HepG2 (cell line): Measurements from ENCODE around the gene HMCN1. TPM values are rescaled to one million over a fixed set of nuclear protein-coding genes. Genes with fewer than 3 reads are reported as not detected.

Experiments used
- ATAC-seq: fragments of 200-7000 bp; cut with Tn5 transposase; 3 replicates; pipeline ENCODE4 v1.9.1; 2020; ENCODE audit warnings: mild to moderate bottlenecking, moderate library complexity
- BruUV-seq: library from RNA; stranded (reverse); fragments of 400-500 nt; replicated peaks from 2 replicates; lab custom pipeline; 2021; lab: Mats Ljungman, UMichigan
- CTCF ChIA-PET: fragments of 300-600 bp; formaldehyde crosslinking; extraction: SDS; loops from one replicate; lab custom pipeline; 2021; ENCODE audit warnings: low total read pairs, inconsistent platforms, low intra/inter-chr PET ratio; lab: Yijun Ruan, JAX
- POLR2A ChIA-PET: fragments of 350-600 bp; sonication (Branson Sonifier 250); formaldehyde crosslinking; loops from one replicate; lab custom pipeline; 2020; ENCODE audit warnings: antibody characterized with exemption, inconsistent platforms; lab: Yijun Ruan, JAX
- DNase-seq: peaks from one replicate; pipeline ENCODE4 v3.0.0-alpha.2; 2015; ENCODE audit warnings: low spot score
- FAIRE-seq: peaks from 3 replicates; lab custom pipeline; 2011; peaks lifted over from hg19 to GRCh38; lab: Jason Lieb, UNC
- H2AFZ ChIP-seq: one replicate; pipeline ENCODE4 v1.6.1; 2011; ENCODE audit warnings: low read length, inconsistent platforms
- H3K27ac ChIP-seq: fragments of 300-600 bp; 3 replicates; pipeline ENCODE4 v1.8.0; 2011; ENCODE audit warnings: mixed run types, mild to moderate bottlenecking, mixed read lengths, low read length, inconsistent platforms; ENCODE audit not compliant: insufficient read depth; ENCODE audit errors: extremely low read length
- H3K27me3 ChIP-seq, 2 experiments: fragments of 200-600 bp in 1 of 2; 2 replicates in 1 of 2; 3 replicates in 1 of 2; pipeline versions ENCODE4 v1.6.0 to v1.8.0; 2011; ENCODE audit warnings: low read length in 2 of 2, mild to moderate bottlenecking in 2 of 2, moderate library complexity in 2 of 2, inconsistent platforms in 1 of 2; ENCODE audit not compliant: insufficient read depth in 2 of 2, control insufficient read depth in 1 of 2
- H3K36me3 ChIP-seq, 2 experiments: fragments of 200-600 bp in 1 of 2; replicated peaks in 1 of 2; 2 replicates in 1 of 2; 3 replicates in 1 of 2; pipeline versions ENCODE4 v1.5.1 to v1.8.0; 2011; ENCODE audit warnings: low read length in 2 of 2, inconsistent platforms in 1 of 2; ENCODE audit not compliant: insufficient read depth in 2 of 2, control insufficient read depth in 1 of 2
- H3K4me1 ChIP-seq: 2 replicates; pipeline ENCODE4 v1.5.1; 2012; ENCODE audit warnings: low read length, inconsistent platforms; ENCODE audit not compliant: insufficient read depth
- H3K4me2 ChIP-seq: 2 replicates; pipeline ENCODE4 v1.6.0; 2011; ENCODE audit warnings: low read depth, low read length, inconsistent platforms
- H3K4me3 ChIP-seq, 3 experiments: fragments of 200-600 bp in 1 of 3; sonication (generic), shearing (Covaris generic) in 1 of 3; replicated peaks in 1 of 3; 2 replicates each; pipeline ENCODE4 v1.5.1; 2011 to 2016; ENCODE audit warnings: low read length in 3 of 3, inconsistent platforms in 2 of 3, low read depth in 2 of 3, mild to moderate bottlenecking in 2 of 3, control low read depth in 1 of 3, mixed read lengths in 1 of 3; ENCODE audit not compliant: insufficient read depth in 1 of 3
- H3K79me2 ChIP-seq: one replicate; pipeline ENCODE4 v1.6.1; 2011; ENCODE audit warnings: low read length, inconsistent platforms; ENCODE audit not compliant: insufficient read depth
- H3K9ac ChIP-seq: 2 replicates; pipeline ENCODE4 v1.6.0; 2011; ENCODE audit warnings: mild to moderate bottlenecking, low read depth, low read length, inconsistent platforms; ENCODE audit not compliant: insufficient read depth
- H3K9me3 ChIP-seq: 2 replicates; pipeline ENCODE4 v1.5.1; 2012; ENCODE audit warnings: mild to moderate bottlenecking, low read length
- H4K20me1 ChIP-seq: 2 replicates; pipeline ENCODE4 v1.6.0; 2011; ENCODE audit warnings: inconsistent platforms, mild to moderate bottlenecking, low read length, moderate library complexity; ENCODE audit not compliant: insufficient read depth
- HOXD1 ChIP-seq: sonication (generic); formaldehyde crosslinking; IDR thresholded peaks from 2 replicates; pipeline ENCODE4 v1.5.0; 2020; ENCODE audit warnings: missing genetic modification reagents
- IRF2 ChIP-seq: IDR thresholded peaks from 2 replicates; pipeline ENCODE4 v1.6.1; 2018; ENCODE audit warnings: missing genetic modification reagents, missing compliant biosample characterization
- NR2F6 ChIP-seq, 2 experiments: IDR thresholded peaks; 2 replicates each; pipeline ENCODE4 v1.6.1; 2016; ENCODE audit warnings: antibody characterized with exemption in 1 of 2, mild to moderate bottlenecking in 1 of 2
- SNAI1 ChIP-seq: sonication (generic); formaldehyde crosslinking; IDR thresholded peaks from 2 replicates; pipeline ENCODE4 v1.5.0; 2020; ENCODE audit warnings: mild to moderate bottlenecking, missing genetic modification reagents, borderline replicate concordance
- SOX13 ChIP-seq, 3 experiments: fragments of 450-650 bp in 1 of 3; sonication (generic) in 1 of 3; formaldehyde crosslinking in 1 of 3; IDR thresholded peaks in 2 of 3; conservative IDR thresholded peaks in 1 of 3; 2 replicates each; pipeline versions ENCODE4 v1.5.0 to v1.6.1; 2016 to 2020; ENCODE audit warnings: antibody characterized with exemption in 1 of 3, mild to moderate bottlenecking in 1 of 3, missing compliant biosample characterization in 1 of 3, missing genetic modification reagents in 1 of 3, moderate library complexity in 1 of 3
- THYN1 ChIP-seq: sonication (generic); formaldehyde crosslinking; IDR thresholded peaks from 2 replicates; pipeline ENCODE4 v1.8.1; 2023; ENCODE audit warnings: low read depth, mild to moderate bottlenecking, moderate library complexity, missing genetic modification reagents, borderline replicate concordance
- ZBTB7B ChIP-seq: sonication (generic); formaldehyde crosslinking; IDR thresholded peaks from 2 replicates; pipeline ENCODE4 v1.4.0; 2020; ENCODE audit warnings: missing genetic modification reagents
- ZKSCAN1 ChIP-seq: fragments of 150-350 bp; IDR thresholded peaks from 2 replicates; pipeline ENCODE4 v1.6.1; 2014; ENCODE audit warnings: low read length
- ZNF225 ChIP-seq: sonication (generic); formaldehyde crosslinking; IDR thresholded peaks from 2 replicates; pipeline ENCODE4 v1.4.0; 2020; ENCODE audit warnings: mild to moderate bottlenecking, missing genetic modification reagents
- ZNF343 ChIP-seq: sonication (generic); formaldehyde crosslinking; IDR thresholded peaks from 2 replicates; pipeline ENCODE4 v1.4.0; 2020; ENCODE audit warnings: mild to moderate bottlenecking, missing genetic modification reagents
- ZNF543 ChIP-seq: sonication (generic); formaldehyde crosslinking; IDR thresholded peaks from 2 replicates; pipeline ENCODE4 v1.4.0; 2020; ENCODE audit warnings: mild to moderate bottlenecking, missing genetic modification reagents
- ZNF703 ChIP-seq: sonication (generic); formaldehyde crosslinking; IDR thresholded peaks from 2 replicates; pipeline ENCODE4 v1.5.1; 2020; ENCODE audit warnings: missing genetic modification reagents, mild to moderate bottlenecking, moderate library complexity, borderline replicate concordance
- ZNF768 ChIP-seq: sonication (generic); formaldehyde crosslinking; IDR thresholded peaks from 2 replicates; pipeline ENCODE4 v1.4.0; 2020; ENCODE audit warnings: missing genetic modification reagents
- WGBS: methylation state at CpG from one replicate; pipeline ENCODE4 v1.1.6; 2017; ENCODE audit warnings: low lambda C conversion rate; 5-methylcytosine and 5-hydroxymethylcytosine counted together
- in situ Hi-C: cut with HindIII; loops from 2 replicates; pipeline ENCODE4 v1.10.0; 2017; ENCODE audit warnings: low pct_unique_long_range_greater_than_20kb; ENCODE audit not compliant: extremely low pct_ligation_motif_present
- intact Hi-C: fragments of 100-400 bp; cut with micrococcal nuclease; formaldehyde crosslinking; loops from one replicate; pipeline ENCODE4 v1.10.0; 2022; ENCODE audit not compliant: unreplicated experiment
- polyA plus RNA-seq, 8 experiments: library from polyadenylated mRNA; depleted of rRNA in 3 of 8; stranded (reverse) in 7 of 8; unstranded in 1 of 8; fragments of >200 nt; fragmentation: Illumina TruSeq in 4 of 8; extraction: Trizol in 4 of 8; gene quantifications; 2 replicates each; pipeline versions ENCODE4 v1.2.1 to v1.2.3, GENCODE V29; 2011 to 2016; ENCODE audit warnings: low read depth in 4 of 8, missing spikeins in 1 of 8, mixed read lengths in 1 of 8; ENCODE audit not compliant: insufficient read depth in 1 of 8
- total RNA-seq, 5 experiments: library from RNA; depleted of rRNA; stranded (reverse); fragments of >200 nt; fragmentation: Illumina TruSeq; extraction: Trizol; gene quantifications; 2 replicates each; pipeline ENCODE4 v1.2.3, GENCODE V29; 2016; ENCODE audit warnings: low read depth in 1 of 5
- TF ChIP-seq, protein P1 (sequence below): IDR thresholded peaks from 2 replicates; pipeline ENCODE4 v1.6.1; 2016; ENCODE audit warnings: low read depth, control low read depth
- TF ChIP-seq, protein P2 (sequence below): sonication (generic); formaldehyde crosslinking; IDR thresholded peaks from 2 replicates; pipeline ENCODE4 v1.4.0; 2020; ENCODE audit warnings: missing genetic modification reagents
- TF ChIP-seq, protein P3 (sequence below): sonication (generic); formaldehyde crosslinking; IDR thresholded peaks from 2 replicates; pipeline ENCODE4 v1.5.1; 2020; ENCODE audit warnings: missing genetic modification reagents, mild to moderate bottlenecking, borderline replicate concordance

HMCN1 gene
- total and polyA plus RNA-seq, 2 of the 13 experiments (the other 11 are each of a cell fraction or from before 2014, with no cell fraction given) = 0.03 TPM; not detected in 1

GRCh38 chr1:185886046-185886445 lies 151.9 kb downstream of the HMCN1 start:
- H3K4me3 ChIP-seq = no peak overlapping the region
- H3K4me2 ChIP-seq = no peak overlapping the region
- CTCF ChIA-PET = no interaction called here
- H3K9me3 ChIP-seq = no peaks in the 10 kb centered on the region
- intact Hi-C loops (no loop called here), in situ Hi-C loops (no loop called here)
- DNase-seq (no peak), FAIRE-seq (no peak), ATAC-seq (no peak)
- no peaks in the 10 kb centered on the region for H3K4me1 ChIP-seq
- no peak for TF ChIP-seq THYN1
- TF ChIP-seq, protein P1, sequence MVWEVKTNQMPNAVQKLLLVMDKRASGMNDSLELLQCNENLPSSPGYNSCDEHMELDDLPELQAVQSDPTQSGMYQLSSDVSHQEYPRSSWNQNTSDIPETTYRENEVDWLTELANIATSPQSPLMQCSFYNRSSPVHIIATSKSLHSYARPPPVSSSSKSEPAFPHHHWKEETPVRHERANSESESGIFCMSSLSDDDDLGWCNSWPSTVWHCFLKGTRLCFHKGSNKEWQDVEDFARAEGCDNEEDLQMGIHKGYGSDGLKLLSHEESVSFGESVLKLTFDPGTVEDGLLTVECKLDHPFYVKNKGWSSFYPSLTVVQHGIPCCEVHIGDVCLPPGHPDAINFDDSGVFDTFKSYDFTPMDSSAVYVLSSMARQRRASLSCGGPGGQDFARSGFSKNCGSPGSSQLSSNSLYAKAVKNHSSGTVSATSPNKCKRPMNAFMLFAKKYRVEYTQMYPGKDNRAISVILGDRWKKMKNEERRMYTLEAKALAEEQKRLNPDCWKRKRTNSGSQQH (CRISPR knock-in tag) = no peak
- no peak for TF ChIP-seq SOX13 (IDR thresholded peaks at IDR 0.05)
- TF ChIP-seq SOX13 (CRISPR knock-in tag; conservative IDR thresholded peaks at IDR 0.05 in 1 of 2, IDR thresholded peaks at IDR 0.05 in 1 of 2) = no peak
- H3K9ac ChIP-seq = no peak overlapping the region
- no peaks in the 10 kb centered on the region for H4K20me1 ChIP-seq
- H3K79me2 ChIP-seq = no peaks in the 10 kb centered on the region
- H3K27ac ChIP-seq = no peak overlapping the region
- BruUV-seq = no TSS peak
- no peaks in the 10 kb centered on the region for H3K27me3 ChIP-seq
- no peak overlapping the region for H2AFZ ChIP-seq
- H3K36me3 ChIP-seq = no peaks in the 10 kb centered on the region
- POLR2A ChIA-PET = no interaction called here
- WGBS = 2% methylated on average over 1 of the region's 1 CpG

GRCh38 chr1:185886671-185887070 lies 152.5 kb downstream of the HMCN1 start:
- Histone ChIP-seq H3K36me3 (no peaks in the 10 kb centered on the region), H3K4me1 (no peaks in the 10 kb centered on the region), H2AFZ (no peak overlapping the region), H3K27ac (no peak overlapping the region), H3K79me2 (no peaks in the 10 kb centered on the region), H4K20me1 (no peaks in the 10 kb centered on the region), H3K4me2 (no peak overlapping the region), H3K9ac (no peak overlapping the region), H3K4me3 (no peak overlapping the region), H3K9me3 (no peaks in the 10 kb centered on the region), H3K27me3 (no peaks in the 10 kb centered on the region)
- CTCF ChIA-PET = no interaction called here
- FAIRE-seq (no peak), DNase-seq (no peak), ATAC-seq (no peak)
- intact Hi-C loops = no loop called here
- BruUV-seq = no TSS peak
- in situ Hi-C loops = no loop called here
- WGBS = 1% methylated on average over 4 of the region's 4 CpGs
- POLR2A ChIA-PET = no interaction called here
- no peak for TF ChIP-seq HOXD1 (CRISPR knock-in tag)
- no peak for TF ChIP-seq ZNF343 (CRISPR knock-in tag)
- no peak for TF ChIP-seq ZNF543 (CRISPR knock-in tag)
- TF ChIP-seq, protein P2, sequence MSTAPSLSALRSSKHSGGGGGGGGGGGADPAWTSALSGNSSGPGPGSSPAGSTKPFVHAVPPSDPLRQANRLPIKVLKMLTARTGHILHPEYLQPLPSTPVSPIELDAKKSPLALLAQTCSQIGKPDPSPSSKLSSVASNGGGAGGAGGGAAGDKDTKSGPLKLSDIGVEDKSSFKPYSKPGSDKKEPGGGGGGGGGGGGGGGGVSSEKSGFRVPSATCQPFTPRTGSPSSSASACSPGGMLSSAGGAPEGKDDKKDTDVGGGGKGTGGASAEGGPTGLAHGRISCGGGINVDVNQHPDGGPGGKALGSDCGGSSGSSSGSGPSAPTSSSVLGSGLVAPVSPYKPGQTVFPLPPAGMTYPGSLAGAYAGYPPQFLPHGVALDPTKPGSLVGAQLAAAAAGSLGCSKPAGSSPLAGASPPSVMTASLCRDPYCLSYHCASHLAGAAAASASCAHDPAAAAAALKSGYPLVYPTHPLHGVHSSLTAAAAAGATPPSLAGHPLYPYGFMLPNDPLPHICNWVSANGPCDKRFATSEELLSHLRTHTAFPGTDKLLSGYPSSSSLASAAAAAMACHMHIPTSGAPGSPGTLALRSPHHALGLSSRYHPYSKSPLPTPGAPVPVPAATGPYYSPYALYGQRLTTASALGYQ (CRISPR knock-in tag) = no peak
- TF ChIP-seq ZNF703 (CRISPR knock-in tag) = no peak
- no peak for TF ChIP-seq ZNF768 (CRISPR knock-in tag)
- TF ChIP-seq, protein P3, sequence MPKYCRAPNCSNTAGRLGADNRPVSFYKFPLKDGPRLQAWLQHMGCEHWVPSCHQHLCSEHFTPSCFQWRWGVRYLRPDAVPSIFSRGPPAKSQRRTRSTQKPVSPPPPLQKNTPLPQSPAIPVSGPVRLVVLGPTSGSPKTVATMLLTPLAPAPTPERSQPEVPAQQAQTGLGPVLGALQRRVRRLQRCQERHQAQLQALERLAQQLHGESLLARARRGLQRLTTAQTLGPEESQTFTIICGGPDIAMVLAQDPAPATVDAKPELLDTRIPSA (CRISPR knock-in tag) = no peak
- TF ChIP-seq ZNF225 (CRISPR knock-in tag) = no peak
- no peak for TF ChIP-seq IRF2
- TF ChIP-seq NR2F6 (IDR thresholded peaks at IDR 0.05) = no peak
- TF ChIP-seq NR2F6 (CRISPR knock-in tag; IDR thresholded peaks at IDR 0.05) = no peak
- no peak for TF ChIP-seq ZBTB7B (CRISPR knock-in tag)
- TF ChIP-seq ZKSCAN1 = no peak
- TF ChIP-seq SNAI1 (CRISPR knock-in tag) = no peak
